IPS-15b (cell line): ENCODE results near the gene IRF4.

Experiments used
- H3K27me3 ChIP-seq: one replicate; pipeline ENCODE4 v1.6.1; 2013; ENCODE audit warnings: low read length; ENCODE audit not compliant: control insufficient read depth, insufficient read depth
- H3K36me3 ChIP-seq: one replicate; pipeline ENCODE4 v1.6.1; 2013; ENCODE audit warnings: low read length; ENCODE audit not compliant: control insufficient read depth, insufficient read depth
- H3K4me1 ChIP-seq: one replicate; pipeline ENCODE4 v1.6.1; 2013; ENCODE audit warnings: mild to moderate bottlenecking, low read length; ENCODE audit not compliant: control insufficient read depth, insufficient read depth
- H3K4me3 ChIP-seq: one replicate; pipeline ENCODE4 v1.5.1; 2013; ENCODE audit warnings: low read depth, low read length
- H3K9ac ChIP-seq: one replicate; pipeline ENCODE4 v1.6.1; 2013; ENCODE audit warnings: low read depth, mild to moderate bottlenecking, low read length
- H3K9me3 ChIP-seq: one replicate; pipeline ENCODE4 v1.6.1; 2013; ENCODE audit warnings: mild to moderate bottlenecking, low read length; ENCODE audit not compliant: control insufficient read depth, insufficient read depth

The IRF4 gene

GRCh38 chr6:355373-356208 lies 36.0 kb upstream of the IRF4 start:
- peaks cover 29% of the 10 kb centered on the region for H3K9me3 ChIP-seq
- H3K9ac ChIP-seq, result no peak overlapping the region
- H3K36me3 ChIP-seq, result no peaks in the 10 kb centered on the region
- H3K4me1 ChIP-seq, result no peaks in the 10 kb centered on the region
- H3K27me3 ChIP-seq, result no peaks in the 10 kb centered on the region
- no peak overlapping the region for H3K4me3 ChIP-seq

- H3K27me3 ChIP-seq, result no peaks in the 10 kb centered on the region
- H3K9ac ChIP-seq, result no peak overlapping the region
- H3K9me3 ChIP-seq, result peaks cover 29% of the 10 kb centered on the region
- H3K36me3 ChIP-seq, result no peaks in the 10 kb centered on the region
- H3K4me3 ChIP-seq, result no peak overlapping the region
- no peaks in the 10 kb centered on the region for H3K4me1 ChIP-seq
These were observed 34.7 kb upstream of the IRF4 start for GRCh38 chr6:356828-357251.

DNA sequence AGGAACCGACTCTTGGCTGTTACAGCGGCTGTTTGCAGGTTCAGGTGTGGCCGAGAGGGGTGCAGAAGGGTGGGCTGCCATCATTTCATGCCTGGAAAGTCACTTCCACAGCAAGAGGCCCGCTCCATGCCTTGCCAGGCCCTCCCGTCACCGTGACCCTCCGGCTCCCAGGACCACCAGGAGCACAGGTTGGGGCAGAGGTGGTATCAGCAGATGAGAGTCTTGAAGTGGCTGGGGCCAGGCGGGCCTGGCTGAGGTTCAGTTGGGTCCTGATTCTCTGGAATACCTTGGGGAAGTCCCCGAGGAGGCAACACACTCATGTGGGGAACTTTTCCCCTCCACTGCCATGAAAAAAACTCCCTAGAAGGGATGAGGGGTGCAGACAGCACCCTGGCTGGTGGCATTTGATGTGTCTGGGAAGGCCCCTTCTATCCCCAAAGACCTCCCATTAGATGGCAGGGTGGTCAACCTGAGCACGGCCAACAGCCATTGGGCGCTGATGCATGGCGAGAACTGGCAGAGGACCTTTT lies 34.2 kb upstream of the IRF4 start:
- no peaks in the 10 kb centered on the region for H3K27me3 ChIP-seq
- no peak overlapping the region for H3K9ac ChIP-seq
- H3K4me3 ChIP-seq, result no peak overlapping the region
- no peaks in the 10 kb centered on the region for H3K4me1 ChIP-seq
- H3K36me3 ChIP-seq, result no peaks in the 10 kb centered on the region
- peaks cover 27% of the 10 kb centered on the region for H3K9me3 ChIP-seq

DNA sequence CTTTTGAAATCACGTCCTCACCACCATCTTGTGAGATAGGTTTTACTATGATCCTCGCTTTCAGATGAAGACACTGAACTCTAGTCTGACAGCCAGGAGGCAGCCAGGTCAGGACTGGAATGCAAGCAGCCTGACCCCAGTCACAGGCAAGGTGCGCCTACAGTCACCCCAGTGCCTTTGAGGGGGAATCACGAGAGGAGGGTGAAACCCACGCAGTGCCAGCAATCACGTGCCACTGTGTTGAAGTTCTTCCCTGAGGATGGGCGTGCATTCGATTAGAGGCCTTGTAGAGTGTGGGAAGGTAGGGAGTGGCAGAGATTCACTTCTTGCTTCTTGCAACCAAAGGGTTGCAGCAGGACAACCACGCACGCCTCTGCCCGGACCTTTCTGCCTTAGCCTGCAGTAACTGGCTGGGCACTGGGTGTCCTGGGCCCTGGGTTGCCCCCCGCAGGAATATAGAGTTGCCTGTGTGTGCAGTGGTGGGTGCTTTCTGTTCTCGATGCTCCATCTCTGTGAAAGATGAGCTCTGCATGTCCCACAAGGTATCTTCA lies 33.7 kb upstream of the IRF4 start:
- Histone ChIP-seq H3K4me1 (no peaks in the 10 kb centered on the region), H3K27me3 (no peaks in the 10 kb centered on the region), H3K4me3 (no peak overlapping the region), H3K36me3 (no peaks in the 10 kb centered on the region), H3K9me3 (peaks cover 27% of the 10 kb centered on the region), H3K9ac (no peak overlapping the region)

- H3K9ac ChIP-seq, result no peak overlapping the region
- peaks cover 27% of the 10 kb centered on the region for H3K9me3 ChIP-seq
- no peaks in the 10 kb centered on the region for H3K27me3 ChIP-seq
- no peaks in the 10 kb centered on the region for H3K4me1 ChIP-seq
- H3K36me3 ChIP-seq, result no peaks in the 10 kb centered on the region
- no peak overlapping the region for H3K4me3 ChIP-seq
These were observed 33.1 kb upstream of the IRF4 start for GRCh38 chr6:358432-358831.

- H3K4me1 ChIP-seq, result no peaks in the 10 kb centered on the region
- no peaks in the 10 kb centered on the region for H3K27me3 ChIP-seq
- H3K9ac ChIP-seq, result no peak overlapping the region
- no peaks in the 10 kb centered on the region for H3K36me3 ChIP-seq
- no peak overlapping the region for H3K4me3 ChIP-seq
- H3K9me3 ChIP-seq, result peaks cover 27% of the 10 kb centered on the region
These were observed 32.7 kb upstream of the IRF4 start for GRCh38 chr6:358847-359246.

DNA sequence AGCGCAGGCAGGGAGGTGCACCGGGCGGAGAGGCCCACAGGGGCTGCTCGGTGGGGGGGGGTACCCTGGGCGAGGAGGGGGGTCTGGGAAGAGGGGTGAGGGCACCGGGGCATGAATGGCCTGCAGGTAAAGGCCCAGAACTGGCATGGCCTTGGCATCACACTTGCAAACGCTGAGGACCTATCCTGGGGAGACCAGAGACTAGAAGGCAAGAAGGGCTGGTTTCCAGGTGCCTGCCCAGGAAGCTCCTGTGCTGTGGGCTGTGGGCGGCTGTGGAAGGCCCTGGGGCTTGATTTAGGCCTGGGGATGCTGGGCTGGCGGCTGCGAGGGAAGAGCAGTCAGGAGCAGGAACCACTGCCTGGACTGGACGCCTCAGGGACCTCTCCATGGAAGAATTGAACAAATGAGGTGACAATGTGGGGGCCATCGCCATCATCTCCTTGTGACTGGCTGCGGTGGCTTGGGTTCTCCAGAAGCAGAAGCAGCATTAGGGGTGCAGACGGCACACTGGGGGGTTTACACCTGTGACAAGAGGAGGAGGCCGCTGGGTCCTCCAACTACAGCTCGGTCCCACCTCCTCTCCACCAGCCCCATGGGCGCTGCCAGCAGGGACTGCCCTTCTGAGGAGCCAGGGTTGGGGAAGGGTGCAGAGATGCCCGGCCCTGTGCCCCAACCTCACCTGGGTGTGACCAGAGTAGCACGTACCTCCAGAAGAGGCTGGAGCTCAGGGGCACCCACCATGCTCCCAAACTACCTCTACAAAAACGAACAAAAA lies 32.1 kb upstream of the IRF4 start:
- Histone ChIP-seq H3K9ac (no peak overlapping the region), H3K27me3 (no peaks in the 10 kb centered on the region), H3K4me1 (no peaks in the 10 kb centered on the region), H3K9me3 (peaks cover 30% of the 10 kb centered on the region), H3K36me3 (no peaks in the 10 kb centered on the region), H3K4me3 (no peak overlapping the region)

DNA sequence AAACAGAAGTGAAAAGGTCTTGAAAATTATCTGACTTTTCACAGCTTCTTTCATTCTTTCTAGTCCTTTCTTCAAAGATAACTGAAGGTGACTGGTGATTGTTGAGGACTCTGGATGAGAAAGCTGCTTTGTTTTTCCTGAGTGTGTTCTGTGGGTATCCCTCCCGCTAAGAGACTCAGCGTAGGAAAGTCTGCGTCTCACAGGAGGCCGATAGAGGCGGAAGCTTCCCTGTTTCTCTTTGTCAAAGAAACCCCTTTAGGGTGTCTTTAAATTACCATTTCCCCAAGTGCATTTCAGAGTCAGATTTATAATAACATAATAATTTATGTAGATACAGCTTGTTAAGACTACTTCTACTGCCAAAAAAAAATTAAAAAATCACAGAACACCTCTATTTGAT lies 31.2 kb upstream of the IRF4 start:
- H3K9ac ChIP-seq, result no peak overlapping the region
- H3K27me3 ChIP-seq, result no peaks in the 10 kb centered on the region
- H3K9me3 ChIP-seq, result peaks cover 30% of the 10 kb centered on the region
- H3K4me3 ChIP-seq, result no peak overlapping the region
- H3K4me1 ChIP-seq, result no peaks in the 10 kb centered on the region
- no peaks in the 10 kb centered on the region for H3K36me3 ChIP-seq

- peaks cover 31% of the 10 kb centered on the region for H3K9me3 ChIP-seq
- H3K4me1 ChIP-seq, result no peaks in the 10 kb centered on the region
- no peaks in the 10 kb centered on the region for H3K27me3 ChIP-seq
- no peak overlapping the region for H3K4me3 ChIP-seq
- H3K36me3 ChIP-seq, result no peaks in the 10 kb centered on the region
- no peak overlapping the region for H3K9ac ChIP-seq
These were observed 30.7 kb upstream of the IRF4 start for GRCh38 chr6:360764-361373.

- Histone ChIP-seq H3K9ac (no peak overlapping the region), H3K4me1 (no peaks in the 10 kb centered on the region), H3K9me3 (peaks cover 33% of the 10 kb centered on the region), H3K27me3 (no peaks in the 10 kb centered on the region), H3K4me3 (no peak overlapping the region), H3K36me3 (no peaks in the 10 kb centered on the region)
These were observed 30.0 kb upstream of the IRF4 start for GRCh38 chr6:361411-362132.
